Gastroesophageal sphincter (tissue), 4 donors: ENCODE results near the gene CPHXL. TPM values are rescaled to one million over a fixed set of nuclear protein-coding genes. Genes with fewer than 3 reads are reported as not detected.

Experiments used
- ATAC-seq: fragments of 150-250 bp; one replicate; pipeline ENCODE4 v1.9.1; 2016; ENCODE audit warnings: mild to moderate bottlenecking, moderate library complexity
- H3K27ac ChIP-seq, 4 donors: fragments of 200-600 bp; sonication (generic) in 3 of 4; 1 replicate in 3 of 4; 2 replicates in 1 of 4; pipeline ENCODE4 v1.5.1; 2016 to 2019
- H3K27me3 ChIP-seq: fragments of 200-600 bp; sonication (generic); one replicate; pipeline ENCODE4 v1.5.1; 2019
- H3K36me3 ChIP-seq, 2 donors: fragments of 200-600 bp; sonication (generic); one replicate each; pipeline ENCODE4 v1.5.1; 2019; ENCODE audit warnings: control low read depth in 1 of 2
- H3K4me1 ChIP-seq, 3 donors: fragments of 200-600 bp; sonication (generic); 1 replicate in 2 of 3; 2 replicates in 1 of 3; pipeline ENCODE4 v1.5.1; 2016 to 2019; ENCODE audit warnings: control low read depth in 2 of 3
- H3K4me3 ChIP-seq, 2 donors: fragments of 200-600 bp; sonication (generic); one replicate each; pipeline ENCODE4 v1.5.1; 2019; ENCODE audit warnings: mild to moderate bottlenecking in 1 of 2, moderate library complexity in 1 of 2
- H3K9me3 ChIP-seq, 3 donors: fragments of 200-600 bp; sonication (generic); one replicate each; pipeline ENCODE4 v1.5.1; 2017 to 2019; ENCODE audit warnings: control low read depth in 2 of 3
- CTCF ChIP-seq, 4 experiments: fragments of 200-600 bp in 2 of 4; fragments of 450-650 bp in 2 of 4; sonication (generic) in 1 of 4; IDR thresholded peaks; one replicate each; pipeline ENCODE4 v1.5.1; 2017 to 2019; ENCODE audit warnings: antibody characterized with exemption in 4 of 4, mild to moderate bottlenecking in 2 of 4, moderate library complexity in 2 of 4
- EP300 ChIP-seq: sonication (generic); formaldehyde crosslinking; IDR thresholded peaks from one replicate; pipeline ENCODE4 v1.6.1; 2017; ENCODE audit warnings: antibody characterized with exemption, mild to moderate bottlenecking
- POLR2A ChIP-seq, 2 donors: fragments of 450-650 bp; IDR thresholded peaks; one replicate each; pipeline ENCODE4 v1.6.1; 2017; ENCODE audit warnings: antibody characterized with exemption in 2 of 2, mild to moderate bottlenecking in 2 of 2, moderate library complexity in 1 of 2
- POLR2AphosphoS5 ChIP-seq: sonication (generic); formaldehyde crosslinking; IDR thresholded peaks from one replicate; pipeline ENCODE4 v1.6.1; 2017; ENCODE audit warnings: antibody characterized with exemption
- WGBS, 2 donors: methylation state at CpG; one replicate each; pipeline ENCODE4 v1.1.5; 2018; ENCODE audit warnings: low coverage in 1 of 2; 5-methylcytosine and 5-hydroxymethylcytosine counted together
- total RNA-seq, 4 donors: library from RNA; depleted of rRNA; stranded (reverse); fragments of >200 nt; gene quantifications; one replicate each; pipeline ENCODE4 v1.1.0, GENCODE V29; 2016

Gene CPHXL
- total RNA-seq, 4 donors from 2014 or later, result not detected

DNA sequence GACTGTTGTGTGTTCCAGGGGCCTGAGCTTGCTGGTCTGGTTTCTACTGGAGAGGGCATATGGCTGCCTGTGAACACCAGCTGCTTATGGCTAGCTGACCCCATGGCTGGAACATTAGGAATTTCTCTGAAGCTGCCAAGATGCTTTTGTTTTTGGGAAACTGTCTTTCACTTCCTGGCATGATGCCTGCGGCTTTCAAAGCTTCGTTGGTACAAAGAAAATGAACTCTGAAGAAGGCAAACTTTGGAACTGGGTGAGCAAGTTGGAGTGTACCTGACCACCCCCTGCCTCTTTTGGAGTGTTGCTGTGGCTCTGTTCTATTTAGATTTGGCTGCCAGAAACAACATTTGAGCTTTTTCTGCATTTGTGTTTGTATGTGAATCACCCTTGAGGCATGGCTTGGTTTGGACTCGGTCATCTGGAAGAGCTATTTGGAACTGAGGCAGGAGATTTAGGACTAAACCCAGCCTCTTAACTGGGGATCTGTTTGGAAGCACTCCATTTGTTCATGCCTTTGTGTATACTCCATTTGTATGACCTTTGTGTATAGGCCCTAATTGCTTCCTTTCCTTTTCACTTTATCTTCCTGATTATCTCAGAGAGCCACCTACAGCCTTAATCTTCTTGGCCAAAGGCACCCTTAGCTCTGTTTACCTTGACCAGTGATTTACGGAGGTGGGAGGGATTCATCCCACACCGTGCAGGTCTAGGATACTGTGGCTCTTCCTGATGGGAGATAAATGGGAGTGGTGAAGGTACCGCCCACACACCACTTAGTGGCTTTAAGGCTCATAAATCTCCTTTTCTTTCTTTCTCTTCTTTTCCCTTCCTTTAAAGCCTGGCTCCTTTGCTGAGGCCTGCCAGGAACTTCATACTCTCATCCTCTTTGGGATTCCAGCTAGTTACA is 7.3 kb upstream of the CPHXL start:
- 14 to 24% methylated on average over 4 to 6 of the region's 6 CpGs for WGBS, 2 donors
- ATAC-seq, result peak; percentile 41
- H3K27me3 ChIP-seq, result no peaks in the 10 kb centered on the region

GRCh38 chr16:75732871-75733270 is 6.6 kb upstream of the CPHXL start:
- peak overlapping the region in 3 of 4 donors; percentile 56 to 68 (median 65) for H3K27ac ChIP-seq
- no peaks in the 10 kb centered on the region for H3K36me3 ChIP-seq
- peaks cover 7 to 22% (median 10%) of the 10 kb centered on the region in 3 donors for H3K4me1 ChIP-seq
- no peak overlapping the region for H3K4me3 ChIP-seq
- ATAC-seq, result no peak
- H3K27me3 ChIP-seq, result no peaks in the 10 kb centered on the region
- TF ChIP-seq CTCF (IDR thresholded peaks at IDR 0.05) (no peak), POLR2AphosphoS5 (no peak)
- H3K9me3 ChIP-seq, result no peaks in the 10 kb centered on the region
- whole genome bisulfite sequencing, 2 donors, result 25 to 56% methylated on average over 2 of the region's 2 CpGs

More for the DNA sequence above, 7.3 kb upstream of the CPHXL start:
- TF ChIP-seq EP300 (no peak), POLR2AphosphoS5 (peak; percentile 58)
- H3K4me3 ChIP-seq, result no peak overlapping the region
- peak overlapping the region; percentile 31 to 68 (median 60) for H3K27ac ChIP-seq
- H3K36me3 ChIP-seq, result no peaks in the 10 kb centered on the region
- H3K9me3 ChIP-seq, result no peaks in the 10 kb centered on the region
- H3K4me1 ChIP-seq, result peaks cover 7 to 22% (median 10%) of the 10 kb centered on the region in 3 donors

- ATAC-seq, result no peak
- TF ChIP-seq EP300 (no peak), CTCF (IDR thresholded peaks at IDR 0.05) (no peak), POLR2AphosphoS5 (no peak), POLR2A (IDR thresholded peaks at IDR 0.05) (no peak)
- H3K4me3 ChIP-seq, result no peak overlapping the region
- no peaks in the 10 kb centered on the region for H3K9me3 ChIP-seq
- WGBS, 2 donors, result 37 to 46% methylated on average over 2 to 3 of the region's 3 CpGs
- H3K27me3 ChIP-seq, result no peaks in the 10 kb centered on the region
- H3K36me3 ChIP-seq, result no peaks in the 10 kb centered on the region
- H3K4me1 ChIP-seq, result no peaks in the 10 kb centered on the region
- no peak overlapping the region for H3K27ac ChIP-seq
Measured at GRCh38 chr16:75727221-75727620, 931 bp upstream of the CPHXL start.

GRCh38 chr16:75718452-75718851 is 7.8 kb downstream of the CPHXL start:
- no peak overlapping the region for H3K4me3 ChIP-seq
- H3K27ac ChIP-seq, result no peak overlapping the region
- no peaks in the 10 kb centered on the region for H3K36me3 ChIP-seq
- no peaks in the 10 kb centered on the region for H3K27me3 ChIP-seq
- WGBS, 2 donors, result 79 to 90% methylated on average over 4 of the region's 4 CpGs
- no peaks in the 10 kb centered on the region for H3K4me1 ChIP-seq
- no peak for TF ChIP-seq CTCF (IDR thresholded peaks at IDR 0.05)
- TF ChIP-seq EP300, result no peak
- TF ChIP-seq POLR2AphosphoS5, result no peak
- TF ChIP-seq POLR2A (IDR thresholded peaks at IDR 0.05), result no peak
- no peak for ATAC-seq
- H3K9me3 ChIP-seq, result peaks cover 0 to 11% (median 0%) of the 10 kb centered on the region in 3 donors

DNA sequence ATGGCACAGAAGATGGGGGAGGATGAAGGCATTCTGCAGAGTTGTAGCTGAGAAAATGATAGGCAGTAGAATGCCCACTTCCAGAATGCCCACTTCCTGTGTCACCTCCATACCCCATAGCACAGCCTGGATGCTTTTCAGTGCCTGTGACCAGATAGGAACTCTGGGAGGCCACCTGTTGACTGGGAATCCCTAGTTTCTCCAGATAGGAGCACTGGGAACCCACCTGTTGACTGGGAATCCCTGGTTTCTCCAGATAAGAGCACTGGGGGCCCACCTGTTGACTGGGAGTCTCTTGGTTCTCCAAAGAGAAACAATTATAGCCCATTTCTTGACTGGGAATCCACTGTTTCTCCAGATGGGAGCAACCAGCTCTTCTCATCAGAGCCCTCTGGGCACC is 11.6 kb downstream of the CPHXL start:
- no peaks in the 10 kb centered on the region for H3K4me1 ChIP-seq
- peaks cover 0 to 21% (median 0%) of the 10 kb centered on the region in 3 donors for H3K9me3 ChIP-seq
- H3K27ac ChIP-seq, result no peak overlapping the region
- H3K4me3 ChIP-seq, result no peak overlapping the region
- TF ChIP-seq CTCF (IDR thresholded peaks at IDR 0.05) (no peak), POLR2A (IDR thresholded peaks at IDR 0.05) (no peak), EP300 (no peak), POLR2AphosphoS5 (no peak)
- H3K36me3 ChIP-seq, result peaks cover 0 to 9% of the 10 kb centered on the region in 2 donors
- H3K27me3 ChIP-seq, result no peaks in the 10 kb centered on the region
- no peak for ATAC-seq
